Measurements from ENCODE around the gene CCNF. TPM values are rescaled to one million over a fixed set of nuclear protein-coding genes. Genes with fewer than 3 reads are reported as not detected.

Gene CCNF
- total and polyA plus RNA-seq, 9 of the 15 experiments (the other 6 are each of a cell fraction or from before 2014, with no cell fraction given) = 4.1 to 70.1 (median 29.5) TPM

- TF ChIP-seq, protein P1, sequence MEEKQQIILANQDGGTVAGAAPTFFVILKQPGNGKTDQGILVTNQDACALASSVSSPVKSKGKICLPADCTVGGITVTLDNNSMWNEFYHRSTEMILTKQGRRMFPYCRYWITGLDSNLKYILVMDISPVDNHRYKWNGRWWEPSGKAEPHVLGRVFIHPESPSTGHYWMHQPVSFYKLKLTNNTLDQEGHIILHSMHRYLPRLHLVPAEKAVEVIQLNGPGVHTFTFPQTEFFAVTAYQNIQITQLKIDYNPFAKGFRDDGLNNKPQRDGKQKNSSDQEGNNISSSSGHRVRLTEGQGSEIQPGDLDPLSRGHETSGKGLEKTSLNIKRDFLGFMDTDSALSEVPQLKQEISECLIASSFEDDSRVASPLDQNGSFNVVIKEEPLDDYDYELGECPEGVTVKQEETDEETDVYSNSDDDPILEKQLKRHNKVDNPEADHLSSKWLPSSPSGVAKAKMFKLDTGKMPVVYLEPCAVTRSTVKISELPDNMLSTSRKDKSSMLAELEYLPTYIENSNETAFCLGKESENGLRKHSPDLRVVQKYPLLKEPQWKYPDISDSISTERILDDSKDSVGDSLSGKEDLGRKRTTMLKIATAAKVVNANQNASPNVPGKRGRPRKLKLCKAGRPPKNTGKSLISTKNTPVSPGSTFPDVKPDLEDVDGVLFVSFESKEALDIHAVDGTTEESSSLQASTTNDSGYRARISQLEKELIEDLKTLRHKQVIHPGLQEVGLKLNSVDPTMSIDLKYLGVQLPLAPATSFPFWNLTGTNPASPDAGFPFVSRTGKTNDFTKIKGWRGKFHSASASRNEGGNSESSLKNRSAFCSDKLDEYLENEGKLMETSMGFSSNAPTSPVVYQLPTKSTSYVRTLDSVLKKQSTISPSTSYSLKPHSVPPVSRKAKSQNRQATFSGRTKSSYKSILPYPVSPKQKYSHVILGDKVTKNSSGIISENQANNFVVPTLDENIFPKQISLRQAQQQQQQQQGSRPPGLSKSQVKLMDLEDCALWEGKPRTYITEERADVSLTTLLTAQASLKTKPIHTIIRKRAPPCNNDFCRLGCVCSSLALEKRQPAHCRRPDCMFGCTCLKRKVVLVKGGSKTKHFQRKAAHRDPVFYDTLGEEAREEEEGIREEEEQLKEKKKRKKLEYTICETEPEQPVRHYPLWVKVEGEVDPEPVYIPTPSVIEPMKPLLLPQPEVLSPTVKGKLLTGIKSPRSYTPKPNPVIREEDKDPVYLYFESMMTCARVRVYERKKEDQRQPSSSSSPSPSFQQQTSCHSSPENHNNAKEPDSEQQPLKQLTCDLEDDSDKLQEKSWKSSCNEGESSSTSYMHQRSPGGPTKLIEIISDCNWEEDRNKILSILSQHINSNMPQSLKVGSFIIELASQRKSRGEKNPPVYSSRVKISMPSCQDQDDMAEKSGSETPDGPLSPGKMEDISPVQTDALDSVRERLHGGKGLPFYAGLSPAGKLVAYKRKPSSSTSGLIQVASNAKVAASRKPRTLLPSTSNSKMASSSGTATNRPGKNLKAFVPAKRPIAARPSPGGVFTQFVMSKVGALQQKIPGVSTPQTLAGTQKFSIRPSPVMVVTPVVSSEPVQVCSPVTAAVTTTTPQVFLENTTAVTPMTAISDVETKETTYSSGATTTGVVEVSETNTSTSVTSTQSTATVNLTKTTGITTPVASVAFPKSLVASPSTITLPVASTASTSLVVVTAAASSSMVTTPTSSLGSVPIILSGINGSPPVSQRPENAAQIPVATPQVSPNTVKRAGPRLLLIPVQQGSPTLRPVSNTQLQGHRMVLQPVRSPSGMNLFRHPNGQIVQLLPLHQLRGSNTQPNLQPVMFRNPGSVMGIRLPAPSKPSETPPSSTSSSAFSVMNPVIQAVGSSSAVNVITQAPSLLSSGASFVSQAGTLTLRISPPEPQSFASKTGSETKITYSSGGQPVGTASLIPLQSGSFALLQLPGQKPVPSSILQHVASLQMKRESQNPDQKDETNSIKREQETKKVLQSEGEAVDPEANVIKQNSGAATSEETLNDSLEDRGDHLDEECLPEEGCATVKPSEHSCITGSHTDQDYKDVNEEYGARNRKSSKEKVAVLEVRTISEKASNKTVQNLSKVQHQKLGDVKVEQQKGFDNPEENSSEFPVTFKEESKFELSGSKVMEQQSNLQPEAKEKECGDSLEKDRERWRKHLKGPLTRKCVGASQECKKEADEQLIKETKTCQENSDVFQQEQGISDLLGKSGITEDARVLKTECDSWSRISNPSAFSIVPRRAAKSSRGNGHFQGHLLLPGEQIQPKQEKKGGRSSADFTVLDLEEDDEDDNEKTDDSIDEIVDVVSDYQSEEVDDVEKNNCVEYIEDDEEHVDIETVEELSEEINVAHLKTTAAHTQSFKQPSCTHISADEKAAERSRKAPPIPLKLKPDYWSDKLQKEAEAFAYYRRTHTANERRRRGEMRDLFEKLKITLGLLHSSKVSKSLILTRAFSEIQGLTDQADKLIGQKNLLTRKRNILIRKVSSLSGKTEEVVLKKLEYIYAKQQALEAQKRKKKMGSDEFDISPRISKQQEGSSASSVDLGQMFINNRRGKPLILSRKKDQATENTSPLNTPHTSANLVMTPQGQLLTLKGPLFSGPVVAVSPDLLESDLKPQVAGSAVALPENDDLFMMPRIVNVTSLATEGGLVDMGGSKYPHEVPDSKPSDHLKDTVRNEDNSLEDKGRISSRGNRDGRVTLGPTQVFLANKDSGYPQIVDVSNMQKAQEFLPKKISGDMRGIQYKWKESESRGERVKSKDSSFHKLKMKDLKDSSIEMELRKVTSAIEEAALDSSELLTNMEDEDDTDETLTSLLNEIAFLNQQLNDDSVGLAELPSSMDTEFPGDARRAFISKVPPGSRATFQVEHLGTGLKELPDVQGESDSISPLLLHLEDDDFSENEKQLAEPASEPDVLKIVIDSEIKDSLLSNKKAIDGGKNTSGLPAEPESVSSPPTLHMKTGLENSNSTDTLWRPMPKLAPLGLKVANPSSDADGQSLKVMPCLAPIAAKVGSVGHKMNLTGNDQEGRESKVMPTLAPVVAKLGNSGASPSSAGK (IDR thresholded peaks at IDR 0.05) = no peak
- TF ChIP-seq POLR2H (tag; IDR thresholded peaks at IDR 0.05; ENCODE audit: low read depth) = no peak
Observed at GRCh38 chr16:2465653-2466415, 36.6 kb downstream of the CCNF start (continued).

Data from K562 (cell line).